ENCODE results near the gene PPP1CA.

- TF ChIP-seq, protein P1, sequence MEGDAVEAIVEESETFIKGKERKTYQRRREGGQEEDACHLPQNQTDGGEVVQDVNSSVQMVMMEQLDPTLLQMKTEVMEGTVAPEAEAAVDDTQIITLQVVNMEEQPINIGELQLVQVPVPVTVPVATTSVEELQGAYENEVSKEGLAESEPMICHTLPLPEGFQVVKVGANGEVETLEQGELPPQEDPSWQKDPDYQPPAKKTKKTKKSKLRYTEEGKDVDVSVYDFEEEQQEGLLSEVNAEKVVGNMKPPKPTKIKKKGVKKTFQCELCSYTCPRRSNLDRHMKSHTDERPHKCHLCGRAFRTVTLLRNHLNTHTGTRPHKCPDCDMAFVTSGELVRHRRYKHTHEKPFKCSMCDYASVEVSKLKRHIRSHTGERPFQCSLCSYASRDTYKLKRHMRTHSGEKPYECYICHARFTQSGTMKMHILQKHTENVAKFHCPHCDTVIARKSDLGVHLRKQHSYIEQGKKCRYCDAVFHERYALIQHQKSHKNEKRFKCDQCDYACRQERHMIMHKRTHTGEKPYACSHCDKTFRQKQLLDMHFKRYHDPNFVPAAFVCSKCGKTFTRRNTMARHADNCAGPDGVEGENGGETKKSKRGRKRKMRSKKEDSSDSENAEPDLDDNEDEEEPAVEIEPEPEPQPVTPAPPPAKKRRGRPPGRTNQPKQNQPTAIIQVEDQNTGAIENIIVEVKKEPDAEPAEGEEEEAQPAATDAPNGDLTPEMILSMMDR (IDR thresholded peaks at IDR 0.05): peak in 1 of 4 experiments; percentile 9
- TF ChIP-seq POLR2AphosphoS5 (IDR thresholded peaks at IDR 0.05) (peak; percentile 82), POLR2A (IDR thresholded peaks at IDR 0.05) (peak; percentile 80 to 91), EP300 (IDR thresholded peaks at IDR 0.05) (no peak)
Observed at GRCh38 chr11:67353317-67354074, 48.2 kb downstream of the PPP1CA start, which contains the start of gene POLD4.
